ENCODE measurements around the gene BID.
"Not testable (repeated sequence)": the region's sequence is repeated elsewhere in the genome, so short reads cannot be mapped to it uniquely, and the experiment has no call there.

BID gene

GRCh38 chr22:17770180-17771077 is 3.8 kb downstream of the BID start:
- DNase-seq (ENCODE audit: extremely low read depth in 1 of 2, low read depth in 1 of 2), result no peak

- no peak for DNase-seq (ENCODE audit: extremely low read depth in 1 of 2, low read depth in 1 of 2)
Measured at GRCh38 chr22:17769716-17770082, 4.6 kb downstream of the BID start.

DNA sequence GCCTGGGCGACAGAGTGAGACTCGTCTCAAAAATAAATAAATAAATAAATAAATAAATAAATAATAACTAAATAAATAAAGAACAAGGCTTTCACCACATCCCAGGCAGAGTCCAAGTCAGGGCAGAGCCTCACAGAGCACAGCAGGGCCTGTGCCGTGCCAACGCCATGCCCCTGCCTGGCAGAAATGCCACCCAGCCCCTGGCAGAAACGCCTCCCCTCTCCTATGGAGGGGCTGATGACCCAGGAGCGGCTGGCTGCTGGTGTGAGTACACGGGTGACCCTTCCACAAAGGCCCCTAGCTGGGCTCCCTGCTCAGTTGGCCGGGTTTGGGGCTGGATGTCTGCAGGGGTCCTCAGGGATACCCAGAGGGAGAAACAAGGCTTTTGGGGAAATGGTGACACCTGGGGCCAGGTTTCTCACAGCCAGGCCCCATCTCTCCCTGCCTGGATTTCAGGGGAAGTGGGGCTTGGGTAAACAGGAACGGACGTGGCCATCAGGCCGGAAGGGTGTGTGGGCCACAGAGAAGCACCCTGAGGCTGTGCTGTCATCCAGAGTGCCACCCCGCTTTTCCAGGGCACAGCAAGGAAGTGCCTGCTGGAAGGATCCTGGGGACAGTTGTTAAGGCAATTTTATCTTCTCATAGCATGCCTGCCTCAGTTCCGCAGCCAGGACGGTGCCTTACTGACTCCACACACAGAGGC is 5.1 kb downstream of the BID start:
- no peak for DNase-seq (ENCODE audit: extremely low read depth in 1 of 2, low read depth in 1 of 2)

- no peak for DNase-seq (ENCODE audit: extremely low read depth in 1 of 2, low read depth in 1 of 2)
Measured at GRCh38 chr22:17767233-17768065, 6.8 kb downstream of the BID start.

- not testable (repeated sequence) for DNase-seq (ENCODE audit: extremely low read depth in 1 of 2, low read depth in 1 of 2)
Measured at GRCh38 chr22:17764852-17765251, 9.4 kb downstream of the BID start.

GRCh38 chr22:17764036-17764435 is 10.2 kb downstream of the BID start:
- DNase-seq (ENCODE audit: extremely low read depth in 1 of 2, low read depth in 1 of 2), result no peak

GRCh38 chr22:17763442-17763841 is 10.8 kb downstream of the BID start:
- DNase-seq (ENCODE audit: extremely low read depth in 1 of 2, low read depth in 1 of 2), result not testable (repeated sequence)

DNA sequence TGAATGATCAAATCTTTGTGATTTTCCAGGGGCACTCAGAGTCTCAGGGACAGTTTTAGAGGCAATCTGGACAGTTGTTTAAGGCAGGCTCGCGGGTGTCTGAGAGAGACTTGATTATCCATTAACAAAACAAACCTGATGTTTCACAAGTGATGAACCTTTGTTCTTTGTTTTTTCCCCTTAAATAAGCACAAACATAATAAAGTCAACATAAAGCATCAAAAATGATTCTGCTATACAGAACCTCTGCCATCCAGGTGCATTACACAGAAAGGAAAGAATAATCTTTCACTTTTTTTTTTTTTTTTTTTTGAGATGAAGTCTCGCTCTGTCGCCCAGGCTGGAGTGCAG is 13.2 kb downstream of the BID start:
- DNase-seq (ENCODE audit: extremely low read depth in 1 of 2, low read depth in 1 of 2), result no peak

DNA sequence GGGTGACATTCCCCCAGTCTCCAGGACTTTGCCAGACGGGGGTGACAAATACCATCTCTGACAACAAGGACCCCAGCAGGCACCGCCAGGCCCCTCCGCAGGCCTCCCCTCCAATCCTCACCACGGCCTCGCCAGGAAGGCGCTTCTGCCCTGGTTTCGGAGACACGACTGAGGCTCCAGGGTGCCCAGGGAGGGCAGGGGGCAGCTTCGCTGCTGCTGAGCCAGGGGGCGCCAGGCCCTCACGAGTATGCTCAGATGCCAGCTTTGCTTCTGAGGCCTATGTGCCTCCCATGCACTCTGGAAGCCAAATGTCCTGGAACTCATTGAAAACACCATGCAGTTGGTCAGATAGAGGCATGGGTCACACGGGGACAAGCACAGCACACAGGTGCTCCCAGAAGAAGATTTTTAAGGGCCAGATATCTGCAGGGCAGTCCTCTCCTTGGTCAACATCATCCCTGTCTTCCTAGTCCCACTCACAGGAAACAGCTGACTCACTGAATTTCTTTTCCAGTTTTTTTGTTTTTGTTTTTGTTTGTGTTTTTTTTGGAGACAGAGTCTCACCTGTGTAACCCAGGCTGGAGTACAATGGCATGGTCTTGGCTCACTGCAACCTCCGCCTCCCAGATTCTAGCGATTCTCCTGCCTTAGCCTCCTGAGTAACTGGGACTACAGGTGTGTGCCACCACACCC is 19.9 kb downstream of the BID start:
- no peak for DNase-seq (ENCODE audit: extremely low read depth in 1 of 2, low read depth in 1 of 2)

DNA sequence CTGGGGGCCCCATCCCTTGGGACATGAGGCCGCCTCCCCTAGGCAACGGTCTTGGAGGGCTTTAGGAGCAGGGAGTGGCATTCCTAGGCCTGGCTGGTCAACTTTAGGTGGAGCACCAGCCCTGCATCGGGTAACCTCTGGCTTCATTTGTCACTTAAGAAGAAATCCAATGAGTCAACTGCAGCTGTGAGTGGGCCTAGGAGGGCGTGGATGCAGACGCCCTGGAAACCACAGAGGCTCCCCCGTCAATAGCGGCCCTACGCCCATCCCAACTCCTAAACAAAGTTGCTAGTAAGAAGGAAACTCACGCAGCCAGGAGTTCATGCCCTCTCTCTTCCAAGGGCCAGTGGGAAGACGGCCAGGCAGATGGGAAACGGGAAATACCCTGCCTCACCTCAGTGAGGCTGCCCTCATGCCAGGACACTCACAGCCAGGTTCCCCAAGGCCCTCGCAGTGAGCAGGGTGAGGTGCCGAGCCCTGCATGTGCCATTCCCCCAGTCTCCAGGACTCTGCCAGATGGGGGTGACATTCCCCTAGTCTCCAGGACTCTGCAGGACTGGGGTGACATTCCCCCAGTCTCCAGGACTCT is 20.8 kb downstream of the BID start:
- no peak for DNase-seq (ENCODE audit: extremely low read depth in 1 of 2, low read depth in 1 of 2)

DNA sequence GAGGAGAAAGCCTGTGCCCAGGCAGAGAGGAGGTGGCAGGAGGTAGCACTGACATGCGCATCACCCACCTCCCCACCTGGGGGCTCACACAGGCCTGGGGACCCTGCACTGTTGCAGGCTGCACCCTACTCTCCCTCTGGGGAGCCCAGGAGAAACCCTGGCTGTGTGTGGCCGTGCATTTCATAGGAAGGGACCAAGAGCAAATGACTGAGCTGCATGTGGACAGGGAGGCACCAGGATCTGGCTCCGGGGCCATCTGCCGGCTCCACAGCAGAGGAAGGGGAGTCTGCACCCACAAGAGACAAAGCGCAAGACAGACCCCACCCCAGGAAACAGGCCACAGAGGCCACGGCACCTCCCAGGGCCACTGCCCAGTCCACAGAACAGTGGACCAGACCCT is 22.7 kb downstream of the BID start:
- no peak for DNase-seq (ENCODE audit: extremely low read depth in 1 of 2, low read depth in 1 of 2)

DNA sequence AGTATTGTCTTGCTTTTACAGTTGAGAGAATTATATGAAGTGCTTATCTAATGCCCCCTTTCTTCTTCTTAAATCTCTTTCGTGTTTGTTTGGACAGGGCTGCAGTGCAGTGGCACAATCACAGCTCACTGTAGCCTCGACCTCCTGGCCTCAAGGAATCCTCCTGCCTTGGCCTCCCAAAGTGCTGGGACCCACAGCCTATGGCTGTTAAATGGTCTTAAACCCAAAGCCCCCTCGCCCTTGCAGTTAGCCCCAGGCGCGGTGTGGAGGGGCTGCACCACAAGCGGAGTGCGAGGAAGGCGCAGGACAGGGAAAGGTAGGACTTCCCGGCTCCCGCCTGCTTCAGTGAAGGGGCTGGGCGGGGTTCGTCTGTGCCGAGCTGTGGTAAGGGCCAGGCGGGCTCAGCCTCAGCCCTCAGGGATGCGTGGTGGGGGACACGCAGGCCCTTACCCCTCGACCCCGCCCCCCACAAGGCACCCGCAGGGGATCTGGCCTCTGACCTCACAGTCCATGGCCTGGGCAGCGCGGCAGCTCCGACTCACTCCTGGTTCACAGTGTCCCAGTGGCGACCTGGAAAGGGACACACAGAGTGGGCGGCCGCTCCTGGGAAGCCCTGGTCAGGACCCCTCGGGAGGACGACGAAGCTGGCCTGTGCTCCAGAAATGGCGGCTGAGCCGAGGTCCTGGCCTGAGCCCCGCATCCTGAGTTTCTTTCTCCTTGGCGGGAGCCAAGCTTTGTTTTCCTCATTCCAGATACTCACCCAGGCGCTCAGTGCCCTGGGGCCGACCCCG is 24.5 kb downstream of the BID start:
- no peak for DNase-seq (ENCODE audit: extremely low read depth in 1 of 2, low read depth in 1 of 2)

GRCh38 chr22:17748555-17749353 is 25.5 kb downstream of the BID start:
- no peak for DNase-seq (ENCODE audit: extremely low read depth in 1 of 2, low read depth in 1 of 2)

DNA sequence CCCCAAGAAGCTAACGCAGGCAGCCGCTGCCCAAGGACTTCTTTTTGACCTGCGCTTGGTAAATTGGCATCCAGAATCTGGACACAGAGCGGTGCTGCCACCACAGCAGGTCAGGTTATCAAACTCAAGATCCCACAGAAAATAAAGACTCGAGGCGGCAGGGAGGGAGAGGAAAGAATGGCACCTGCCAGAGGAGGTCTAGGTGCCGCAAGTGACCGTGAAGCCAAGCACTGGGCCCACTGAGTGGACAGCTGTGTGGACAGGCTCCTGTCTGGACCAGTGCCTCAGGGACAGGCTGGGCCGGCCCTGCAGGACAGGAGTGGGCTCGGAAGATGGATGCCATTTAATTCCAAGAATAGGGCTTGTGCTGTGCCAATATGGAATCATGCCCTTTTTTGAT is 27.4 kb downstream of the BID start:
- no peak for DNase-seq (ENCODE audit: extremely low read depth in 1 of 2, low read depth in 1 of 2)

DNA sequence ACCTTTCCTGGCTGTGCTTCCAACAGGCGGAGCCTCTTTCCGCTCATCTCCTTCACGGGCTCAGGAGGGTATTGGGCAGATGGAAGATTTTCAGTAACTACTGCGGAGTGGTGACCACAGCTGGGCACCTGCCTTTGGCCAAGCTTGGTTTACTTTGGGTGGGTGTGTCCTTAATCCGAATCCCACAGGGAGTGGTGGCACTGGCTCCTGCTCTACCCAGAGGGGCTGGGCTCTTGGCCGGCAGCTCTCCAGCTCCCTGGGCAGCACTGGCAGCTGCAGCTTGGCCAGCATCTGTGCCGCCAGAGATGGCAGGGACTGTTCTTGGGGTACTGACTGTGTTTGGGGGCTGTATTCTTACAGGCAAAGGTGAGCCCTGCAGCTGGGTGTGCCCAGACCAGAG is 29.8 kb downstream of the BID start:
- DNase-seq (ENCODE audit: extremely low read depth in 1 of 2, low read depth in 1 of 2), result no peak

DNA sequence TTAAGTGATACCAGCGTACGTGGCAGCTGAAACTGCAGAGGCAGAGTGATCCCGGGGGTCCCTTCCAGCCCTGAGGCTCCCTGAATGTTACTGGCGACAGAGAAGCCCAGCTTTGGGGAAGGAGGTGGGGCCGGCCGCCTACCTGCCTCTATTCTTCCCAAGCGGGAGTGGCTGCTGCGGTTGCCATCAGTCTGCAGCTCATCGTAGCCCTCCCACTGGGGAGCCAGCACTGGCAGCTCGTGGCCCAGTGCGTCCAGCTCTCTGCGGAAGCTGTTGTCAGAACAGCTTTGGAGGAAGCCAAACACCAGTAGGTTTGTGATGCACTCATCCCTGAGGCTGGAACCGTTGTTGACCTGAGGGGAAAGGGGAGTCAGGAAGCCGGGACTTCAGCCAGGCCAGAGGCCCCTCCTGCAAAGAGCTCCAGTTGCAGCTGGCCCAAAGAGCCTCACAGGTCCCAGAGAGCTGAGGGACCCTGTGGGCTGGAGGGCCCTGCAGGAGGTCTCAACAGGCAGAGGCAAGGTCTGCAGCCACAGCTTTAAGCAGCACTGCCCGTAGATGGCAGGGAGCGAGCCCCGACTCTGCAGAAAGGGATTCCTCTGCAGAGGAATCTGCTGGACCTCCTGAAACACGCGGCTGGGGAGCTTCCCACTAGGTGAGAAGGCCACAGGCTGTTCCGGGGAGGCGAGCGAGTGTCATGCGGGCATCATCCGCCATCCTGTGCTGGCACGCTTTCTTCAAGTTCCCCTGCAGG is 30.4 kb downstream of the BID start:
- no peak for DNase-seq (ENCODE audit: extremely low read depth in 1 of 2, low read depth in 1 of 2)

GRCh38 chr22:17742527-17742902 is 31.8 kb downstream of the BID start:
- peak; percentile 28 to 52 for DNase-seq (ENCODE audit: extremely low read depth in 1 of 2, low read depth in 1 of 2)

DNA sequence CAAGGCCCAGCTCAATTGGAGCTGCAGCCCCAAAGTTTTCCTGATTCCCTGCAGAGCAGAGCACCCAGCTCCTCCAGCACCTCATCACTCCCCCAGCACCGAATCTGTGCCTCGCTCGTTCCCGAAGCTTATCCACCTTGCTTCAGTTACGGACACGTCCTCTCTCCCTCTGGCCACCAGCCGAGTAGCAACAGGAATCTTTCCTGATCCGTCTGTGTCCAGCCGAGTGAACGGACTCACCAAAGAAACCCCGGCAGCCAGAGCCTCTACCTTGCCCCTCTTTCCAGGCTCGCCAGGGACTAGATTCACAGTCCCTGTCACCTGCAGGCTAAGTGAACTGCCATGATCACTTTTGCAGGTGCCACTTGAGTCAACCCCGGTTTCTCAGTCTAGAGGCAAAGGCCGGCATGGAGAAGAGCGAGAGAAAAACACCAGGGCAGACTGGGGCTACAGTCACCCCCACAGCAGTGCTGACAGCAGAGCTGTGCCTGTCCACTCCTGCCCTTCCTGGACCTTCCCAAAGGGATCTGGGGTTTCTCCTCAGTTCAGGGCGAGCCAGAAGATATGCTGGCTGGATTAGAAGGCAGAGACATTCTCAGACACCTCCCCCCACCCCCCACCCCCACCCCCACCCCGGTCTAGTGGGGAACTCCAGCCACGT is 32.3 kb downstream of the BID start:
- no peak for DNase-seq (ENCODE audit: extremely low read depth in 1 of 2, low read depth in 1 of 2)
